ENCODE data around the gene TULP1. TPM values are rescaled to one million over a fixed set of nuclear protein-coding genes. Genes with fewer than 3 reads are reported as not detected.

TULP1 gene
- total RNA-seq, 1 experiment from 2014 or later: not detected

DNA sequence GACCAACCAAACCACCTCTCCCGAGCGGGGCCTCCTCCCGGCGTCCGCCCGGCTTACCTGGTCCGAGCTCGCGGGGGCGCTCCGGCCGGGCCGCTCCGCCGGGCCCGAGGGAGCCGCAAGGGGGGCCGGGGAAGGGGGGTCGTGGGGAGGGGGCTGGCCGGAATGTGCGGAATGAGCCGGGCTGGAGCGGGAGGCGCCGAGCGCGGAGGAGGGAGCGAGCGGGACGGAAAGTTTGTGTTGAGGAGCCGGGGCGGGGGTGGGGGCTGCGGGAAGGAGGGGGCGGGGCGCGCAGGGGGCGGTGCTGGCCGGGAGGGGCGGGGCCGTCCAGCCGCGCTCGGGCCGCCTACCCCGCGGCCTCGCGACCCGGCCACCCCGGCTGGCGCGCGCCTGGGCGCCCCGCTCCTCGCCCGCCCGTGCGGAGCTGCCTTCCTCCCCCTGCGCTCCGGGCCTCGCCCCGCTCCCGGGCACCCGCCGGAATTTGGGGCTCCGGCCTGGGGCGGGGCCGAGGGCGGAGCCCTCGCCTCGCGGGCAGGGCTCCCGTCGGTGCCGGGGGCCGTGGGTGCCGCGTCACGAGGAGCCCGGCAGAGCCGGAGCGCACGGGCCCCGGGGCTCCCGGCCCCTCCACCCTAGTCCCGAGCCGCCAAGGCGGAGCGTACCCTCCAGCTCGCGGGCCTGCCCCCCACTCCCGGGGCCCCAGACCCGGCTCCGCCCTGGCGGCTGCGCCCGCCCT, 15.7 kb downstream of the TULP1 start, which contains the start of gene TEAD3:
TSS of gene TEAD3 (minus strand) at position 239 of the 730 bp plus-strand sequence.
- Histone ChIP-seq H3K14ac (ENCODE audit: insufficient read depth, low read length) (peak within 1 kb of the TSS; percentile 90), H3K4me2 (ENCODE audit: insufficient read depth, insufficient read length, low read length) (peak within 1 kb of the TSS; percentile 49), H3K4ac (ENCODE audit: low read depth, low read length) (no peak within 1 kb of the TSS; the same call in 1 of the 2 replicates), H3T11ph (ENCODE audit: low read length) (no peak within 1 kb of the TSS), H2AFZ (ENCODE audit: low read length) (no peak within 1 kb of the TSS), H2BK15ac (ENCODE audit: low read depth, low read length) (no peak within 1 kb of the TSS; the same call in 1 of the 2 replicates), H3K23ac (ENCODE audit: insufficient read length, low read depth, low read length) (no peak within 1 kb of the TSS), H3K79me2 (ENCODE audit: insufficient read depth, low read length) (peaks cover 2% of the 10 kb centered on the region; the same call in 1 of the 2 replicates), H3K27ac (ENCODE audit: insufficient read length, low read depth, low read length) (no peak within 1 kb of the TSS), H4K20me1 (ENCODE audit: control insufficient read depth, insufficient read depth, insufficient read length) (peaks cover 3% of the 10 kb centered on the region), H4K91ac (ENCODE audit: insufficient read length, low read depth, low read length) (peak within 1 kb of the TSS; percentile 15), H2BK120ac (ENCODE audit: low read depth, low read length, poor library complexity, severe bottlenecking) (no peak within 1 kb of the TSS), H3K79me1 (ENCODE audit: insufficient read depth, low read depth, low read length, poor library complexity, severe bottlenecking) (no peaks in the 10 kb centered on the region), H3K9ac (ENCODE audit: extremely low read depth, insufficient read length, low read length) (peak within 1 kb of the TSS; percentile 10), H3K18ac (ENCODE audit: insufficient read length, low read depth, low read length) (peak within 1 kb of the TSS; percentile 80), H3K4me1 (ENCODE audit: insufficient read depth, low read length) (peaks cover 7% of the 10 kb centered on the region; the same call in 1 of the 2 replicates), H4K5ac (ENCODE audit: insufficient read length, low read depth, low read length) (no peak within 1 kb of the TSS), H2BK12ac (ENCODE audit: insufficient read length, low read depth, low read length) (peak within 1 kb of the TSS; percentile 47), H3K23me2 (ENCODE audit: insufficient read length, low read depth, low read length, poor library complexity, severe bottlenecking) (peaks cover 13% of the 10 kb centered on the region), H3K27me3 (ENCODE audit: insufficient read depth, low read length) (no peaks in the 10 kb centered on the region; the same call in 1 of the 2 replicates), H3K9me3 (ENCODE audit: control insufficient read depth, low read depth, low read length) (no peaks in the 10 kb centered on the region), H2AK5ac (ENCODE audit: insufficient read length, low read length) (no peak within 1 kb of the TSS), H2BK20ac (ENCODE audit: low read depth, low read length, poor library complexity, severe bottlenecking) (no peak within 1 kb of the TSS), H3K56ac (ENCODE audit: insufficient read length, low read depth, low read length) (no peak within 1 kb of the TSS), H2BK5ac (ENCODE audit: insufficient read length, low read length) (no peak within 1 kb of the TSS), H4K8ac (replicated peaks; ENCODE audit: insufficient read length, low read depth, low read length) (no peak within 1 kb of the TSS)
- peaks cover 33% of the 10 kb centered on the region for H3K27me3 Mint-ChIP-seq (ENCODE audit: low read depth)
- WGBS (ENCODE audit: extremely low coverage, insufficient read length, low lambda C conversion rate): no CpG with 5 or more reads among the region's 98 CpGs
- no peaks in the 10 kb centered on the region for H3K9me3 Mint-ChIP-seq
- peak; percentile 82 for DNase-seq
- TF ChIP-seq CTCF (conservative IDR thresholded peaks at IDR 0.05): peak; percentile 39; the same call in 1 of the 3 replicates
- H3K27ac Mint-ChIP-seq: peak within 1 kb of the TSS in 1 of 3 experiments; percentile 89; a peak in 1 of 7 replicates
- peak within 1 kb of the TSS; percentile 81 to 87 for H3K4me3 Mint-ChIP-seq
- H3K36me3 Mint-ChIP-seq (ENCODE audit: insufficient read depth in 1 of 3, low read depth in 3 of 3): peaks cover 0 to 4% (median 0%) of the 10 kb centered on the region in 3 experiments; a peak in 2 of 7 replicates
- H3K4me1 Mint-ChIP-seq: peaks cover 54 to 57% of the 10 kb centered on the region in 2 experiments
